Trophoblast cell (in vitro differentiated cells and primary cell): ENCODE data around the gene LTBR.

ENCODE experiments used
- DNase-seq, 2 donors: peaks; one replicate each; pipeline ENCODE4 v3.0.0-alpha.2; 2016
- H2AFZ ChIP-seq: 2 replicates; pipeline ENCODE4 v1.6.1; 2013; ENCODE audit warnings: low read length, moderate library complexity, mild to moderate bottlenecking; ENCODE audit not compliant: insufficient read depth, poor library complexity
- H2AK5ac ChIP-seq: 2 replicates; pipeline ENCODE4 v1.6.1; 2013; ENCODE audit warnings: mild to moderate bottlenecking, low read length
- H2BK120ac ChIP-seq: 2 replicates; pipeline ENCODE4 v1.6.1; 2013; ENCODE audit warnings: low read length, mild to moderate bottlenecking, moderate library complexity; ENCODE audit not compliant: insufficient read depth, poor library complexity
- H2BK12ac ChIP-seq: 2 replicates; pipeline ENCODE4 v1.6.1; 2013; ENCODE audit warnings: mild to moderate bottlenecking, low read length, moderate library complexity
- H2BK5ac ChIP-seq: 2 replicates; pipeline ENCODE4 v1.6.1; 2013; ENCODE audit warnings: low read length, low read depth, moderate library complexity, mild to moderate bottlenecking; ENCODE audit not compliant: poor library complexity
- H3K14ac ChIP-seq: 2 replicates; pipeline ENCODE4 v1.6.1; 2013; ENCODE audit warnings: mild to moderate bottlenecking, low read length
- H3K18ac ChIP-seq: 2 replicates; pipeline ENCODE4 v1.6.1; 2013; ENCODE audit warnings: mild to moderate bottlenecking, low read length
- H3K23ac ChIP-seq: 2 replicates; pipeline ENCODE4 v1.6.1; 2013; ENCODE audit warnings: low read length
- H3K27ac ChIP-seq: 2 replicates; pipeline ENCODE4 v1.5.1; 2013; ENCODE audit warnings: low read depth, mild to moderate bottlenecking, inconsistent platforms, low read length, moderate library complexity
- H3K27me3 ChIP-seq: 2 replicates; pipeline ENCODE4 v1.6.1; 2013; ENCODE audit warnings: inconsistent platforms, mild to moderate bottlenecking, low read length, moderate library complexity; ENCODE audit not compliant: insufficient read depth
- H3K36me3 ChIP-seq, 2 experiments: 1 replicate in 1 of 2; 2 replicates in 1 of 2; pipeline ENCODE4 v1.6.1; 2013; ENCODE audit warnings: low read length in 2 of 2, mild to moderate bottlenecking in 2 of 2, moderate library complexity in 1 of 2; ENCODE audit not compliant: insufficient read depth in 2 of 2, control insufficient read depth in 1 of 2
- H3K4ac ChIP-seq: 2 replicates; pipeline ENCODE4 v1.6.1; 2013; ENCODE audit warnings: low read depth, mild to moderate bottlenecking, low read length, moderate library complexity
- H3K4me1 ChIP-seq, 2 experiments: 1 replicate in 1 of 2; 2 replicates in 1 of 2; pipeline ENCODE4 v1.6.1; 2013; ENCODE audit warnings: low read length in 2 of 2, mild to moderate bottlenecking in 2 of 2, moderate library complexity in 1 of 2; ENCODE audit not compliant: insufficient read depth in 2 of 2, control insufficient read depth in 1 of 2
- H3K4me2 ChIP-seq: 2 replicates; pipeline ENCODE4 v1.6.1; 2013; ENCODE audit warnings: inconsistent platforms, mild to moderate bottlenecking, low read length, moderate library complexity
- H3K4me3 ChIP-seq: 2 replicates; pipeline ENCODE4 v1.5.1; 2013; ENCODE audit warnings: mild to moderate bottlenecking, low read depth, low read length, inconsistent platforms
- H3K79me1 ChIP-seq: one replicate; pipeline ENCODE4 v1.6.1; 2013; ENCODE audit warnings: low read length
- H3K79me2 ChIP-seq: 2 replicates; pipeline ENCODE4 v1.6.1; 2013; ENCODE audit warnings: low read length, mild to moderate bottlenecking; ENCODE audit not compliant: control insufficient read depth, insufficient read depth, poor library complexity
- H3K9ac ChIP-seq: 2 replicates; pipeline ENCODE4 v1.6.1; 2013; ENCODE audit warnings: mild to moderate bottlenecking, low read length
- H3K9me3 ChIP-seq: 2 replicates; pipeline ENCODE4 v1.6.1; 2013; ENCODE audit warnings: low read depth, mild to moderate bottlenecking, control low read depth, inconsistent platforms, low read length; ENCODE audit not compliant: insufficient read depth
- H4K12ac ChIP-seq: 2 replicates; pipeline ENCODE4 v1.6.1; 2013; ENCODE audit warnings: low read depth, mild to moderate bottlenecking, low read length, moderate library complexity
- H4K8ac ChIP-seq: 2 replicates; pipeline ENCODE4 v1.6.1; 2013; ENCODE audit warnings: low read depth, mild to moderate bottlenecking, low read length, moderate library complexity
- H4K91ac ChIP-seq: one replicate; pipeline ENCODE4 v1.6.1; 2013; ENCODE audit warnings: low read depth, mild to moderate bottlenecking, low read length, moderate library complexity
- WGBS: extraction: QIAGEN DNeasy Blood & Tissue Kit; methylation state at CpG from one replicate; pipeline ENCODE4 v1.1.7; 2013; ENCODE audit warnings: missing lambda C conversion rate; ENCODE audit not compliant: insufficient read length, insufficient coverage; ENCODE audit errors: extremely low coverage; 5-methylcytosine and 5-hydroxymethylcytosine counted together

The LTBR gene

DNA sequence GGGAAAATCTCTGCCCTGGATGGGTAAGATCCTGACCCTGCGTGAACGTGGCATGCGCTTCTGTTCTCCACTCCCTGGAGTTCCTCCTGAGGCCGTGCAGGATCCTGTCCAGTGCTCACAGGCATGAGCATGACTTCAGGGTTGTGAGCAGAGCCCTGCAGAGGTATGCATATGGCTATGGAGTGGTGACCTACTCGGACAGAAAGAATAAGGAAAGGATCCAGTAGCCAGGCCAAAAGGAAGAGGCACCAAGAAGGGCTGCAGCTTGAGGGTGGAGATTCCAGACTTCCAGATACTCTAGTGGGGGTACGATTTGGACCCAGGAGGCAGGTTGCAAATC is 40.0 kb downstream of the LTBR start:
- Histone ChIP-seq H3K27me3 (no peaks in the 10 kb centered on the region), H3K36me3 (no peaks in the 10 kb centered on the region), H3K4me1 (no peaks in the 10 kb centered on the region), H3K23ac (no peak overlapping the region), H4K8ac (no peak overlapping the region), H4K12ac (no peak overlapping the region), H3K4me2 (no peak overlapping the region), H3K4ac (no peak overlapping the region), H2AFZ (no peak overlapping the region), H3K9me3 (no peaks in the 10 kb centered on the region), H3K18ac (no peak overlapping the region), H4K91ac (no peak overlapping the region), H3K79me2 (no peaks in the 10 kb centered on the region), H2AK5ac (no peak overlapping the region), H3K9ac (no peak overlapping the region), H2BK5ac (no peak overlapping the region), H3K4me3 (no peak overlapping the region), H3K79me1 (no peaks in the 10 kb centered on the region), H3K14ac (no peak overlapping the region), H2BK12ac (no peak overlapping the region), H3K27ac (no peak overlapping the region), H2BK120ac (no peak overlapping the region)
- no peak for DNase-seq
- WGBS = no CpG with 5 or more reads among the region's 6 CpGs

DNA sequence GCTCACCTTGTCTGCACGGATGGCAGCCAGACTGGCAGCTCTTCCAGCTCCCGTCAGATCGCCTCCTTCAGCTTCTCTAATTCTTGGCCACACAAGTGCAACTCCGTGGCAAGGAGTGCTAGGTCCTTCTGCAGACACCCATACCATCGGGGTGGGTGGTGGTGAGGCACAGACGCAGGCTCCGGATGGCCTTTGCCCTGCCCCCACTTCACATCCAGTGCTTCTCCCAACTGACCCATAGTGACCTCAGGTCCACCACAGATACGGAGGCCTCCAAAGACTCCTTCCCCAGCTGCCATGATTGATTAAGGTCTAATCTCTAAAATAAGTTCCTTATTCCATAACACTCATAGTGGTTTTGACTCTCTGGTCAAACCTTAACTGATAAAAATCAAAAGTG is 40.9 kb downstream of the LTBR start:
- Histone ChIP-seq H2AK5ac (no peak overlapping the region), H3K18ac (no peak overlapping the region), H2BK120ac (no peak overlapping the region), H3K23ac (no peak overlapping the region), H2BK12ac (no peak overlapping the region), H3K4me3 (no peak overlapping the region), H4K91ac (no peak overlapping the region), H3K14ac (no peak overlapping the region), H3K4me1 (no peaks in the 10 kb centered on the region), H3K9me3 (no peaks in the 10 kb centered on the region), H3K79me1 (no peaks in the 10 kb centered on the region), H4K8ac (no peak overlapping the region), H3K79me2 (no peaks in the 10 kb centered on the region), H3K9ac (no peak overlapping the region), H3K27ac (no peak overlapping the region), H3K4ac (no peak overlapping the region), H4K12ac (no peak overlapping the region), H2BK5ac (no peak overlapping the region), H3K4me2 (no peak overlapping the region), H3K27me3 (no peaks in the 10 kb centered on the region), H2AFZ (no peak overlapping the region), H3K36me3 (no peaks in the 10 kb centered on the region)
- no peak for DNase-seq
- no CpG with 5 or more reads among the region's 8 CpGs for WGBS

GRCh38 chr12:6425590-6426531 is 41.9 kb downstream of the LTBR start:
- no peak overlapping the region for H2AFZ ChIP-seq
- H3K27me3 ChIP-seq = no peaks in the 10 kb centered on the region
- H3K4me1 ChIP-seq = no peaks in the 10 kb centered on the region
- H2AK5ac ChIP-seq = no peak overlapping the region
- H4K12ac ChIP-seq = no peak overlapping the region
- H3K18ac ChIP-seq = no peak overlapping the region
- no peak overlapping the region for H3K23ac ChIP-seq
- no peak overlapping the region for H4K91ac ChIP-seq
- no peak overlapping the region for H3K4ac ChIP-seq
- H2BK12ac ChIP-seq = no peak overlapping the region
- no peaks in the 10 kb centered on the region for H3K79me1 ChIP-seq
- no peaks in the 10 kb centered on the region for H3K9me3 ChIP-seq
- no peak overlapping the region for H3K4me2 ChIP-seq
- H2BK5ac ChIP-seq = no peak overlapping the region
- no peaks in the 10 kb centered on the region for H3K79me2 ChIP-seq
- H3K27ac ChIP-seq = no peak overlapping the region
- H4K8ac ChIP-seq = no peak overlapping the region
- no CpG with 5 or more reads among the region's 23 CpGs for WGBS
- no peak overlapping the region for H3K4me3 ChIP-seq
- no peak overlapping the region for H3K14ac ChIP-seq
- no peak overlapping the region for H3K9ac ChIP-seq
- DNase-seq = no peak
- H2BK120ac ChIP-seq = no peak overlapping the region
- no peaks in the 10 kb centered on the region for H3K36me3 ChIP-seq

DNA sequence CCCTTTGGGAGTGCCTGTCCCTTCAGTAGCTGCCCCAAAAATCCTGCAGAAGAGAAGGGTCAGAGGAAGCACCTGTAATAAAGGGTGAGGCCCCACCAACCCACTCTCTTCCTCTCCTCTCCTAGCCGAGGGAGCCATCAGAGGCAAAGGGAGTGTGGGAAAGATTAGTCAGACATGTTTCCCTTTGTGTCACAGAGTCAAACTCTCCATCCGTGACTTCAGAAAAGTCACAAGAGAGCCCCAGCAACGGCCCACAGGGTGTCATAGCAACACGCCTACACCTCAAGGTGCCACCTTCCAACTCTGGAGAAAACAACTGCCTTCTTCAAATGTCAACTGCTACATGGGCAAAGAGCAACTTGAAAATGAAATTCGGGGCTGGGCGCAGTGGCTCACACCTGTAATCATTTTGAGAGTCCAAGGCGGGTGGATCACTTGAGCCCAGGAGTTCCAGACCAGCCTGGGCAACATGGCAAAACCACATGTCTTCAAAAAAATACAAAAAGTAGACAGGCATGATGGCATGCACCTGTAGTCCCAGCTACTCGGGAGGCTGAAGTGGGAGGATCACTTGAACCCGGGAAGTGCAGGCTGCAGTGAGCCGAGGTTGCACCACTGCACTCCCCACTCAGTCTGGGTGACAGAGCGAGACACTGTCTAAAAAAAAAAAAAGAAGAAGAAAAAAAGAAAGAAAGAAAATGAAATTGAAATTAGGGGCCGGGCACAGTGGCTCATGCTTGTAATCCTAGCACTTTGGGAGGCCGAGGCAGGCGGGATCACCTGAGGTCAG is 43.1 kb downstream of the LTBR start:
- Histone ChIP-seq H3K79me1 (no peaks in the 10 kb centered on the region), H3K4ac (no peak overlapping the region), H2BK120ac (no peak overlapping the region), H3K18ac (no peak overlapping the region), H2BK5ac (no peak overlapping the region), H3K27me3 (no peaks in the 10 kb centered on the region), H4K12ac (no peak overlapping the region), H3K9me3 (no peaks in the 10 kb centered on the region), H3K9ac (no peak overlapping the region), H3K36me3 (no peaks in the 10 kb centered on the region), H3K23ac (no peak overlapping the region), H3K4me2 (no peak overlapping the region), H4K91ac (no peak overlapping the region), H2AFZ (no peak overlapping the region), H2BK12ac (no peak overlapping the region), H3K14ac (no peak overlapping the region), H3K27ac (no peak overlapping the region), H2AK5ac (no peak overlapping the region), H3K4me3 (no peak overlapping the region), H4K8ac (no peak overlapping the region), H3K4me1 (no peaks in the 10 kb centered on the region), H3K79me2 (no peaks in the 10 kb centered on the region)
- DNase-seq = no peak
- no CpG with 5 or more reads among the region's 14 CpGs for WGBS
